Stimulated activated CD4-positive, alpha-beta T cell treated with anti-CD3 and anti-CD28 coated beads, Interleukin-12 subunit alpha, Interleukin-12 subunit beta, amount 100 ng/mL, for 24 hours (primary cell): Measurements from ENCODE around the gene TCEAL9.
"Not testable (repeated sequence)": the region's sequence is repeated elsewhere in the genome, so short reads cannot be mapped to it uniquely, and the experiment has no call there.

Experiments
- DNase-seq, 2 experiments: peaks; one replicate each; pipeline ENCODE4 v3.0.0-alpha.2; 2020; ENCODE audit warnings: low read depth in 2 of 2

TCEAL9 gene

GRCh38 chrX:103356130-103356798 lies at the start of gene TCEAL9:
TCEAL9 (plus strand) TSS chrX:103356506; CDS start chrX:103357685, 1,179 bp downstream.
- no peak for DNase-seq

- DNase-seq = no peak
Observed at GRCh38 chrX:103309860-103310554, 46.3 kb upstream of the TCEAL9 start.

- peak; percentile 50 to 74 for DNase-seq
Observed at GRCh38 chrX:103310555-103311398, 45.5 kb upstream of the TCEAL9 start, which contains the start of gene BEX2. BEX2 (minus strand) TSS chrX:103310990; CDS start chrX:103309976, 1,014 bp downstream.

GRCh38 chrX:103311399-103311780 lies 44.9 kb upstream of the TCEAL9 start:
- DNase-seq = no peak

GRCh38 chrX:103329991-103330390 lies 26.3 kb upstream of the TCEAL9 start, which contains the start of gene TCEAL7:
TCEAL7 (plus strand) TSS chrX:103330239; CDS start chrX:103331404, 1,165 bp downstream.
- no peak for DNase-seq

- no peak for DNase-seq
Observed at GRCh38 chrX:103330681-103331288, 25.5 kb upstream of the TCEAL9 start.

GRCh38 chrX:103338663-103339062 lies 17.6 kb upstream of the TCEAL9 start:
- no peak for DNase-seq

- DNase-seq = peak in 1 of 2 experiments; percentile 13
Observed at GRCh38 chrX:103343105-103343504, 13.2 kb upstream of the TCEAL9 start.

- DNase-seq = no peak
Observed at GRCh38 chrX:103344606-103345005, 11.7 kb upstream of the TCEAL9 start.

- DNase-seq = no peak
Observed at GRCh38 chrX:103347682-103348397, 8.5 kb upstream of the TCEAL9 start.

- DNase-seq = no peak
Observed at GRCh38 chrX:103356858-103357257, 552 bp downstream of the TCEAL9 start.

- no peak for DNase-seq
Observed at GRCh38 chrX:103357871-103358270, 1.6 kb downstream of the TCEAL9 start.

GRCh38 chrX:103359605-103360004 lies 3.3 kb downstream of the TCEAL9 start:
- DNase-seq = not testable (repeated sequence)

- DNase-seq = no peak
Observed at GRCh38 chrX:103360092-103360491, 3.8 kb downstream of the TCEAL9 start.

- no peak for DNase-seq
Observed at GRCh38 chrX:103360916-103361315, 4.6 kb downstream of the TCEAL9 start.

- no peak for DNase-seq
Observed at GRCh38 chrX:103361798-103362197, 5.5 kb downstream of the TCEAL9 start.

GRCh38 chrX:103362474-103362873 lies 6.2 kb downstream of the TCEAL9 start:
- DNase-seq = no peak

- no peak for DNase-seq
Observed at GRCh38 chrX:103363046-103363445, 6.7 kb downstream of the TCEAL9 start.

GRCh38 chrX:103367502-103367901 lies 11.2 kb downstream of the TCEAL9 start:
- no peak for DNase-seq

- DNase-seq = no peak
Observed at GRCh38 chrX:103369479-103369878, 13.2 kb downstream of the TCEAL9 start.

- no peak for DNase-seq
Observed at GRCh38 chrX:103372886-103373285, 16.6 kb downstream of the TCEAL9 start.
